Measurements from ENCODE around the gene AP2B1.
A peak's percentile ranks its signal among the peaks of the same experiment; 100 is the strongest.
"Not testable (repeated sequence)": the region's sequence is repeated elsewhere in the genome, so short reads cannot be mapped to it uniquely, and the experiment has no call there.

AP2B1 gene

DNA sequence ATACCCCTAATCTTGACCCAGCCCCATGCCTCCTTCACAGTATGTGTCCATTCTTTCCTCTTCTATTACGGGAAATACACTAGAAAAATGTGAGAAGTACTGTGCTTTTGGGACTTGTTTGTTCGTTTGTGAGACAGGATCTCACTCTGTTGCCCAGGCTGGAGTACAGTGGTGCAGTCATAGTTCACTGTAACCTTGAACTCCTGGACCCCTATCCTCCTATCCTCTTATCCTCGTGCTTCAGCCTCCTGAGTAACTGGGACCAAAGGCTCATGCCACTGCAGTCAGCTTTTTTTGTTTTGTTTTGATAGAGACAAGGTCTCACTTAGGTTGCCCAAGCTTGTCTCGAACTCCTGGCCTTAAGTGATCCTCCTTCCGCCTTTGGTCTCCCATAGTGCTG is 114.4 kb downstream of the AP2B1 start:
- peaks cover 5 to 24% of the 10 kb centered on the region in 2 donors for H3K4me1 Mint-ChIP-seq (ENCODE audit: low read depth in 2 of 2)
- peaks cover 7% of the 10 kb centered on the region for H3K36me3 Mint-ChIP-seq (ENCODE audit: insufficient read depth)
- DNase-seq (no peak), ATAC-seq (replicated peaks) (no peak)
- H3K9me3 Mint-ChIP-seq, result no peaks in the 10 kb centered on the region
- H3K4me3 Mint-ChIP-seq, result no peak overlapping the region
- H3K27me3 Mint-ChIP-seq, result no peaks in the 10 kb centered on the region
- H3K27ac Mint-ChIP-seq, result no peak overlapping the region

DNA sequence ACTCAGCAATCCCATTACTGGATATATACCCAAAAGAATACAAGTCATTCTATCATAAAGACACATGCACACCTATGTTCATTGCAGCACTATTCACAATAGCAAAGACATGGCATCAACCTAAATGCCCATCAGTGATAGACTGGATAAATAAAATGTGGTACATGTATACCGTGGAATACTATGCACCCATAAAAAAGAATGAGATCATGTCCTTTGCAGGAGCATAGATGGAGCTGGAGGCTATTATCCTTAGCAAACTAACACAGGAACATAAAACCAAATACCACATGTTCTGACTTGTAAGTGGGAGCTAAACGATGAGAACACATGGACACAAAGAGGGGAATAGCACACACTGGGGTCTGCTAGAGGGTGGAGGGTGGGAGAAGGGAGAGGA is 116.2 kb downstream of the AP2B1 start:
- H3K27ac Mint-ChIP-seq; H3K36me3 Mint-ChIP-seq (ENCODE audit: insufficient read depth); H3K9me3 Mint-ChIP-seq; H3K27me3 Mint-ChIP-seq; H3K4me3 Mint-ChIP-seq; ATAC-seq (replicated peaks); DNase-seq: not testable (repeated sequence)
- H3K4me1 Mint-ChIP-seq (ENCODE audit: low read depth in 2 of 2), result peaks cover 6 to 28% of the 10 kb centered on the region in 2 donors

DNA sequence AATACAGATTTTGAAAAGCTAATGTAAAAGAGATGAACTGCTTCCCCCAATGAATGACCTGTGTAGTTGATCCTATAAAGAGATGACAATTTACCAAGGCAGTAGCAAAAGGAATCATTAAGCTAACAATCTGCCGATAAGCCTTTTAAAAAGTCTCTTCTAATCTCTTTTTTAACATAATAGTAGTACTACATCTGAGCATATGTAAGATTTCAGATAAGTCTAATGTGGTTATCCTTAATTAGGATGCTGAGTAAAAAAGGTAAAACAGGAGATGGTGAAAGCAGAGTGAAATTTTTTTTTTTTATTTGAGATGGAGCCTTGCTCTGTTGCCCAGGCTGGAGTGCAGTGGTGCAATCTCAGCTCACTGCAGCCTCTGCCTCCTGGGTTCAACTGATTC is 118.1 kb downstream of the AP2B1 start:
- no peak for DNase-seq
- peak overlapping the region in 1 of 2 donors; percentile 58 for H3K27ac Mint-ChIP-seq
- H3K4me1 Mint-ChIP-seq (ENCODE audit: low read depth in 2 of 2), result peaks cover 6 to 25% of the 10 kb centered on the region in 2 donors
- H3K27me3 Mint-ChIP-seq, result no peaks in the 10 kb centered on the region
- H3K4me3 Mint-ChIP-seq, result no peak overlapping the region
- H3K36me3 Mint-ChIP-seq (ENCODE audit: insufficient read depth), result peaks cover 19% of the 10 kb centered on the region
- H3K9me3 Mint-ChIP-seq, result no peaks in the 10 kb centered on the region
- ATAC-seq (replicated peaks), result no peak

DNA sequence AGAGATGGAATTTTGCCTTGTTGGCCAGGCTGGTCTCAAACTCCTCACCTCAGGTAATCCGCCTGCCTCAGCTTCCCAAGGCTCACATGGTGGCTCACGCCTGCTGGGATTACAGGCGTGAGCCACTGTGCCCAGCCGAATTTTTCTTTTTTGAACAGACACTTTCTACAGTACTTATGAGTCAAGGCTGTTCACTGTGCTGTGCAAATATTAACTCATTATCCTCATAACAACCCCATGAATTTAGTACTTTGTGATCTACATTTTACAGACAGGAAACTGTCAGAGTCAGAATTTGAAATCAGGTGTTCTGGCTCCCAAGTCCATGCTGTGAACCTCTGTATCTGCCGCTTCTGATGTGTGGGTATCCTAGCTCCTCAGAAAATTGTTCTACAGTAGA is 118.6 kb downstream of the AP2B1 start:
- Mint-ChIP-seq H3K9me3 (no peaks in the 10 kb centered on the region), H3K27ac (peak overlapping the region in 1 of 2 donors; percentile 58), H3K27me3 (no peaks in the 10 kb centered on the region), H3K36me3 (ENCODE audit: insufficient read depth) (peaks cover 22% of the 10 kb centered on the region), H3K4me1 (ENCODE audit: low read depth in 2 of 2) (peaks cover 6 to 25% of the 10 kb centered on the region in 2 donors), H3K4me3 (no peak overlapping the region)
- ATAC-seq (replicated peaks) (no peak), DNase-seq (no peak)

DNA sequence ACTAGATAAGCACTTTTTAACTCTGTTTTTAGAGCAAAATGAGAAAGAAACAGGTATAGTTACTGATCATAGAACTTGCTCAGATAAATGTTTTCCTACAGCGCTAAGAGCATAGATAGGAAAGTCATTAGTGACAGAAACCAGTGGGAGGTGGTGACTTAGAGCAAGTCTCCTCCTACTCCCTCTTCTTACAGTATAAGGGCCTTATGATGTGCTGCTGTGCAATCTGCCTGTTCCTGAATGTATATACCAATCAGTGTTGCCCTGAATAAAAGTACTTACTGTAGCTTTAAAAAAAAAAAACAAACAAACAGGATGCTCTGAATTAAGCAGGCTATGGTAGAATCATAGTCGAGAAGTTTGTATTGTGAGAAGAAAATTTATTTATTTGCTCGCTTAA is 121.0 kb downstream of the AP2B1 start:
- H3K27ac Mint-ChIP-seq, result no peak overlapping the region
- no peaks in the 10 kb centered on the region for H3K27me3 Mint-ChIP-seq
- peaks cover 24% of the 10 kb centered on the region for H3K36me3 Mint-ChIP-seq (ENCODE audit: insufficient read depth)
- no peak for ATAC-seq (replicated peaks)
- no peak overlapping the region for H3K4me3 Mint-ChIP-seq
- H3K9me3 Mint-ChIP-seq, result no peaks in the 10 kb centered on the region
- H3K4me1 Mint-ChIP-seq (ENCODE audit: low read depth in 2 of 2), result peaks cover 6 to 16% of the 10 kb centered on the region in 2 donors
- no peak for DNase-seq

DNA sequence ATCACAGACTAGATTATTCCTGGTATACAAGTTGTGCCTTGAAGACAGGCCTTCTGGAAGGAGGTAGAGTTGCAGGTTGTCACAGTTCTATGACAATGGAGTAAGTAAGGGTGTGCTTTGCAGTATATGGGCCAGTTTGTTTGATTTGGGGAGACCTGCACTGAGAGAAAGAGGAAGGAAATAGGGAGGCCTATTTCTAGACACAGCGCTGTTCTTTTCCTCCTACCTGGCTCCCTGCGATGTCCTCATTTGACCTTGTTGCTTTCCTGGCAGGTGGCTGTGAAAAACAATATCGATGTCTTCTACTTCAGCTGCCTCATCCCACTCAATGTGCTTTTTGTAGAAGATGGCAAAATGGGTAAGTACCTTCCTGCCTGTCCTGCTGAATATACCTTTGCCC is 121.8 kb downstream of the AP2B1 start:
- no peaks in the 10 kb centered on the region for H3K27me3 Mint-ChIP-seq
- peaks cover 24% of the 10 kb centered on the region for H3K36me3 Mint-ChIP-seq (ENCODE audit: insufficient read depth)
- H3K9me3 Mint-ChIP-seq, result no peaks in the 10 kb centered on the region
- ATAC-seq (replicated peaks) (no peak), DNase-seq (no peak)
- peaks cover 6 to 16% of the 10 kb centered on the region in 2 donors for H3K4me1 Mint-ChIP-seq (ENCODE audit: low read depth in 2 of 2)
- peak overlapping the region; percentile 5 to 22 for H3K27ac Mint-ChIP-seq
- no peak overlapping the region for H3K4me3 Mint-ChIP-seq

DNA sequence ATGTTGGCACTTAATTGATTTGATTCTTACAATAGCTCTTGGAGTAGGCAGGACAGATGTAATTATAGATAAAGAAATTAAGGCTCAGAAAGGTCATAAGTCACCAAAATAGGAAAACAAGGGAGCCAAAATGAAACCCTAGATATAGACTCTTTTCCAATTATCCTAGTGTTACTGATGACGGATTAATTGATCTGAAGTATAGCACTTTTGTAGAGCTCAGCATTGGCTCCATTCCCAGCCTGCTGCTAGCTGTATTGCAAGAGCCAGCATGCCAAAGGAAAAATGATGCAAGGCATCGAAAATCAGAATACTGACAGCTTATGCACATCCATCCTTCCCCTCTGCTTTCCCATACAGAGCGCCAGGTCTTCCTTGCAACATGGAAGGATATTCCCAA is 122.8 kb downstream of the AP2B1 start:
- DNase-seq, result no peak
- Mint-ChIP-seq H3K9me3 (no peaks in the 10 kb centered on the region), H3K4me1 (ENCODE audit: low read depth in 2 of 2) (peaks cover 6 to 8% of the 10 kb centered on the region in 2 donors), H3K27me3 (no peaks in the 10 kb centered on the region), H3K4me3 (no peak overlapping the region), H3K27ac (no peak overlapping the region), H3K36me3 (ENCODE audit: insufficient read depth) (peaks cover 24% of the 10 kb centered on the region)
- ATAC-seq (replicated peaks), result no peak

DNA sequence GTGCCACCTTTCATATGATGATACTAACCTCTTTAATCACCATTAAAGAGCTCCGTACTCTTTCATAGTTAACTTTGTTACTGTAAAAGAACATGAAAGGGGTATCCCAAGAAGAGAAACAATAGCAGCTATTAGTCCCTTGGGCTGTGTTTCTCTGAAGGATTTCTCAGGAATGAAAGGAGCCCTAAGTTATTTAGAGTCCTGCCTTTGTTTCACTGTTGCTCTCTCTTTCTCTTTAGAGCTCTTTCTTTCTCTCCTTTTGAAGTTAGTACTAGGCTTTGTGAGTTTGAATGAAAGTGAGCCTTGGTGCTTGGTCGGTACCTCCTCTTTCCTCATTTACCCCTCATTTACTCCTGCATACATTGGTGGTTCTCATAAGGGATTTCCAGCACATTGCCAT is 123.8 kb downstream of the AP2B1 start:
- peaks cover 24% of the 10 kb centered on the region for H3K36me3 Mint-ChIP-seq (ENCODE audit: insufficient read depth)
- no peak overlapping the region for H3K27ac Mint-ChIP-seq
- H3K27me3 Mint-ChIP-seq, result no peaks in the 10 kb centered on the region
- H3K9me3 Mint-ChIP-seq, result no peaks in the 10 kb centered on the region
- H3K4me3 Mint-ChIP-seq, result no peak overlapping the region
- DNase-seq (no peak), ATAC-seq (replicated peaks) (no peak)
- peaks cover 2 to 4% of the 10 kb centered on the region in 2 donors for H3K4me1 Mint-ChIP-seq (ENCODE audit: low read depth in 2 of 2)

DNA sequence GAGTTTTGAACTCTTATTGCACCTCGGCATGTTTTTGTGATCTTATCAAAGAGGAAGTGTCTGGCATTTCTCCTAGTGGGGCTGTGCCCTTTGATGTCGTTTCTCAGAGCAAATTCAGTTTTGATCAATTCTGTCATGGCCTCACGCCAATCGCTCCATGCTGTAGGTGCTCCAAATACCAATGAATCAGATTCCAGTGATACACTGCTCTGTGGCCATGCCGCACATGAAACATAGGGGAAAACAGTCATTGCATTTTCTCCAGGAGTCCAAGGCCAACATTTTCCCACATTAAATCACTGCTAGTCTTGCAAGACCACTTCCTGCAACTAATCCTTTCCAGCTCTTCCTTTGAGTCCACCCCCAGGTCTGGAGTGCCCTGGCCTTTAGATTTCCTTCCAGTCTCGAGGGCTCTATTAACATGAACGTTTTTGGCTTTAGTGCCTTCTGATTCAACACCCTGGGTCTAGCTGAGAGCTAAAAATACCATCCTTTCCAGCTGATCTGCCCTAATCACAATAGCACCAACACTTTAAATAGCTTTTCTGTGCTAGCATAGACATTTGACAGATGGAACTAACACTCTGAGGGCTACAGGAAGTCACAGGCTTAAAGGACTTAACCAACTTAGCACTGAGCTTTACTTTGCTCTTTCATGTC is 126.1 kb downstream of the AP2B1 start:
- Mint-ChIP-seq H3K36me3 (ENCODE audit: insufficient read depth) (peaks cover 32% of the 10 kb centered on the region), H3K4me3 (no peak overlapping the region), H3K27me3 (no peaks in the 10 kb centered on the region), H3K9me3 (no peaks in the 10 kb centered on the region), H3K27ac (no peak overlapping the region), H3K4me1 (ENCODE audit: low read depth in 2 of 2) (no peaks in the 10 kb centered on the region)
- ATAC-seq (replicated peaks), result no peak
- DNase-seq, result no peak

DNA sequence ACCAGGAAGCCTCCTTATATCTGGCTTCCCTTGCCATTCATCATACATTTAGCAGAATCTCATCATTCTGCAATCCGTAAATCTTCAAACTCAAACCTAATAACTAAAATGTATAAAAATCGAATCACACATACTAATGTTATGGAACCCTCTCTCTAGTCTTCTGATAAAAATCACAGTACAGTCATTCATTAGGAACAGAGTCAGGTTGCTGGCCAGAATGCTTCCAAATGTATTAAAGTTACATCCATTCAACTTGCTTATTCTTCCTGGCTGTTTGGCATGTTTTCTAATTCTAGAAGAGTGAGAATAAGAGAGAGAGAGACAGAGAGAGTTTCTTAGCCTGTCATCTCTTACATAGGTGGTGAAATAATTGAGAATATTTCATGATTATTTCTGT is 127.9 kb downstream of the AP2B1 start:
- Mint-ChIP-seq H3K27ac (no peak overlapping the region), H3K4me1 (ENCODE audit: low read depth in 2 of 2) (no peaks in the 10 kb centered on the region), H3K9me3 (no peaks in the 10 kb centered on the region), H3K4me3 (no peak overlapping the region), H3K27me3 (no peaks in the 10 kb centered on the region), H3K36me3 (ENCODE audit: insufficient read depth) (peaks cover 26% of the 10 kb centered on the region)
- no peak for DNase-seq
- ATAC-seq (replicated peaks), result no peak

DNA sequence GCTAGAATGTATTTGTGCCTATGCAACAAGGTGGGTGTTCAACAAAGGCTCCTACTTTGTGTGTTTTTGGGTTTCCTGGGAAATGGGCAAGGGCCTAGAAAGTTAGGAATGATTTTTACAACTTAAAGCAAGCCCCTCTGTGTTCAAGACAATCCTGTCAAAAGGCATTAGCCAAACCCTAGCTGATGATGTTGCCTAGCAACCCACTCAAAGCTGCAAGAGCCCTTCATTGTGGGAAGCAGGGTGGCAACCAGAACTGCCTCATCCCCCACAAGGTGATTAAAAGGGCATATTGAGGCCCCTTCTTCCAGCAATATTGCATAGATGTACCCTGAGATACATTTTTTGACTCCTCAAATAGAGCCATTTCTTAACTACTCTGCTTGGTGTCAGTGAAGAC is 128.3 kb downstream of the AP2B1 start:
- Mint-ChIP-seq H3K4me1 (ENCODE audit: low read depth in 2 of 2) (no peaks in the 10 kb centered on the region), H3K9me3 (no peaks in the 10 kb centered on the region), H3K27me3 (no peaks in the 10 kb centered on the region), H3K36me3 (ENCODE audit: insufficient read depth) (peaks cover 22% of the 10 kb centered on the region), H3K27ac (no peak overlapping the region), H3K4me3 (no peak overlapping the region)
- ATAC-seq (replicated peaks) (no peak), DNase-seq (no peak)

DNA sequence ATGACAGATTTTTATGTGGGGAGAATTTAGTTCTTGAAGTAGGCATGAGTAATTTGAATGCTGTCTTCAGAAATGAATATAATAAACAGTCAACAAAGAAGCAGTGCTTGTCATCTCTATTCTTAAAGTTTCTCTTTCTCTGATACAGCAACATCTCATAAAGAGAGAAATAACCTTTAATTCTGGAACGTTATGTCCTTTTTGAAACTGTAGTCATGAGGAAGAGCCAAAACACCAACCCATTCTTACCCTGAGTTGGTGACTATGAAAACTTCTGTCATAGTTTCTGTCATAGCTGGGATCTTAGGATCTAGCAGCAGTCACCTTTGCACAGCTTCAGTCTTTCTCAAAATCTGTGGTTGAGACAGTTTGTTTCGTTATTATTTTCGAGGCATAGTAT is 129.1 kb downstream of the AP2B1 start:
- Mint-ChIP-seq H3K27ac (no peak overlapping the region), H3K4me1 (ENCODE audit: low read depth in 2 of 2) (no peaks in the 10 kb centered on the region), H3K36me3 (ENCODE audit: insufficient read depth) (peaks cover 20% of the 10 kb centered on the region), H3K27me3 (no peaks in the 10 kb centered on the region), H3K4me3 (no peak overlapping the region), H3K9me3 (no peaks in the 10 kb centered on the region)
- DNase-seq, result no peak
- no peak for ATAC-seq (replicated peaks)

DNA sequence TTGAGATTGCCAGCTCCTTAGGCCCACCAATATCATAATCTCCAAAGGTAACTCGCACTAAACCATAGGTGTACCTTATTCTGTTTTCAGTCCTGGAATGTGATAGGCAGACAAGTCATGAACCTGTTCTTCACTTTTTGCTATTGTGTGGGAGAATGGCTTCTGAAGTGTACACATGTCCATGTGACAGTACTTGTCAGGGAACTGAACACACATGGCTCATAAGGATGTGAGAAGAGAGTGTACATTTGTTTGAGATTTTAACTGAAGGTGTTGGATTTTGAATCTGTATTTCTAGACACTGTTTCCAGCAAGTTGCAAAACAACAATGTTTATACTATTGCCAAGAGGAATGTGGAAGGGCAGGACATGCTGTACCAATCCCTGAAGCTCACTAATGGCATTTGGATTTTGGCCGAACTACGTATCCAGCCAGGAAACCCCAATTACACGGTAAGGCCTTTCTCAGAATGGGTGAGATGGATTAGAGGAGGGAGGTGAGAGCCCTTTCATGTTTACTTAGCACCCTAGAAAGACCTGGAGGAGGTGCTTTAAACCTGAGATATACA is 129.9 kb downstream of the AP2B1 start:
- ATAC-seq (replicated peaks), result no peak

DNA sequence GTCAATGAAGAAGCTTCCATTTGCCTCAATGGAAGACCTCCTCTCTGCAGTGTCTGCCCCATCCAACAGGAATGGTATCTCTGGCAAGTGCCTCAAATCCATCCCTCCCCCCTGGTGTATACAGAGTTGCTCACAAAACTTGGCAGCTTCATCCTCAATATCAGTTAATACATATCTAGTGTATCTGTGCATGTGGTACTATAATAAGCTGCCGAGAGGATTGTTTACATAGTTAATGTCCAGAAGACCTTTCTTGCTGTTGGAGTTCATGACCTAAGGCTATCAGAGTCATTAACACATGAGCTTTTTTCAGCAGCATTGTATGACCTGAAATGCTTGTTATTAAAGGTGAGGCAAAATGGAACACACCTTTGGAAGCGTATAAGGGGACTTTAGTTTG is 130.4 kb downstream of the AP2B1 start:
- DNase-seq (no peak), ATAC-seq (replicated peaks) (no peak)
- Mint-ChIP-seq H3K36me3 (ENCODE audit: insufficient read depth) (peaks cover 14% of the 10 kb centered on the region), H3K27me3 (no peaks in the 10 kb centered on the region), H3K4me1 (ENCODE audit: low read depth in 2 of 2) (no peaks in the 10 kb centered on the region), H3K4me3 (no peak overlapping the region), H3K27ac (no peak overlapping the region), H3K9me3 (no peaks in the 10 kb centered on the region)

More for the DNA sequence above, 129.9 kb downstream of the AP2B1 start:
- no peaks in the 10 kb centered on the region for H3K9me3 Mint-ChIP-seq
- H3K27ac Mint-ChIP-seq, result peak overlapping the region in 1 of 2 donors; percentile 9
- no peaks in the 10 kb centered on the region for H3K27me3 Mint-ChIP-seq
- H3K36me3 Mint-ChIP-seq (ENCODE audit: insufficient read depth), result peaks cover 14% of the 10 kb centered on the region
- H3K4me1 Mint-ChIP-seq (ENCODE audit: low read depth in 2 of 2), result no peaks in the 10 kb centered on the region
- no peak for DNase-seq
- H3K4me3 Mint-ChIP-seq, result no peak overlapping the region
